ENCODE measurements around the gene RAB40C.
A peak's percentile ranks its signal among the peaks of the same experiment; 100 is the strongest.

The RAB40C gene

GRCh38 chr16:649631-650030 lies 59.8 kb downstream of the RAB40C start:
- DNase-seq: peak; percentile 68

GRCh38 chr16:651844-652243 lies 62.0 kb downstream of the RAB40C start:
- DNase-seq: no peak

- no peak for DNase-seq
Measured at GRCh38 chr16:652454-653305, 62.8 kb downstream of the RAB40C start.

- no peak for DNase-seq
Measured at GRCh38 chr16:654034-654433, 64.2 kb downstream of the RAB40C start.

GRCh38 chr16:657487-657886 lies 67.6 kb downstream of the RAB40C start:
- no peak for DNase-seq

DNA sequence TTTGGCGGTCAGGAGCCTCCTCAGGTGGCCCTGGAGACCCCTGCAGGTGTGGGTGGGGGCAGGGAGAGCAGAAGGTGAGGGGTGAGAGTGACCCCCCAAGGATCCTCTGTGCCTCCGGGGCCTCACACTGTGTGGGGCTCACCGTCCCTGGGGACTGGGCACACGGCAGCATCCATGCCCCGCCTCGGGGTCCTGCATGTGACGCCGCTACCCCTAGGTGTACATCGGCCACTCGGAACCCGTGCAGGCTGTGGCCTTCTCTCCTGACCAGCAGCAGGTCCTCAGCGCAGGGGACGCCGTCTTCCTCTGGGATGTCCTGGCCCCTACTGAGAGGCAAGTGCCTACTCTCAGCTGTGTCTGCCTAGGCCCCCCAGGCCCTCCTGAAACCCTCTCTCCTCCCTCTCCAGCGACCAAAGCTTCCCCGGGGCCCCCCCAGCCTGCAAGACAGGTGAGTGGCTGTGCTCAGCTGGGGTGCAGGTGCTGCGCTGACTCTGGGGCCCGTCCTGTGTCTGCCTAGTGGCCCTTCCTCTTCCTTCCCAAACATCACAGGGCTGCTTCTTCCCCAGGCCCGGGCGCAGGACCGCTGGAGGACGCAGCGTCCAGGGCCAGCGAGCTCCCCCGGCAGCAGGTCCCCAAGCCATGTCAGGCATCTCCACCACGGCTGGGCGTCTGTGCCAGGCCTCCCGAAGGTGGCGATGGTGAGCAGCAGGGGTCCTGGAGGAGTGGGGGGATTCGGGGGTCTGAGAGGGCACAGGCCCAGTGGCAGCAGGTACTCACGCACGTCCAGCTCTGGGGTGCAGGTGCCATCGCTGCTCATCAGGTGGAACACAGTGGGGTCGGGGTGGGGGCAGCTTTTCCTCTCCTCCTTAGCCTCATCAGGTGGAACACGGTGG lies 69.1 kb downstream of the RAB40C start:
- peak; percentile 52 for DNase-seq

GRCh38 chr16:659618-660017 lies 69.8 kb downstream of the RAB40C start:
- DNase-seq: no peak

DNA sequence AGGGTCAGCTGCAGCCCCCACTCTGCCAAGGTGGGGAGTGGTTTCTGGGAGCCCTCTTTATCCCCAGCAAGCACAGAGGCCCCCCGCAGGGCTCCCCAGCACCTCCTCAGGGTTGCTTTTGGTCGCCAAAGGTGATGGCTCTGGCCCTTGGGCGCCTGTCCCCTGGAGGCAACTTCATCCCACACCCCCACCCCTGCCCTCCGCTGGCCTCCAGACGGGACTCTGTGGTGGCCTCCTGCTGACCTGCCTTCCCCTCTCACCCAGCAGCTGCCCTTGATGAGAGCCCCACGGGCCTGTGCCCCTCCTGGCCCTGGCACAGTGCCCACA lies 70.2 kb downstream of the RAB40C start:
- DNase-seq: peak; percentile 53

DNA sequence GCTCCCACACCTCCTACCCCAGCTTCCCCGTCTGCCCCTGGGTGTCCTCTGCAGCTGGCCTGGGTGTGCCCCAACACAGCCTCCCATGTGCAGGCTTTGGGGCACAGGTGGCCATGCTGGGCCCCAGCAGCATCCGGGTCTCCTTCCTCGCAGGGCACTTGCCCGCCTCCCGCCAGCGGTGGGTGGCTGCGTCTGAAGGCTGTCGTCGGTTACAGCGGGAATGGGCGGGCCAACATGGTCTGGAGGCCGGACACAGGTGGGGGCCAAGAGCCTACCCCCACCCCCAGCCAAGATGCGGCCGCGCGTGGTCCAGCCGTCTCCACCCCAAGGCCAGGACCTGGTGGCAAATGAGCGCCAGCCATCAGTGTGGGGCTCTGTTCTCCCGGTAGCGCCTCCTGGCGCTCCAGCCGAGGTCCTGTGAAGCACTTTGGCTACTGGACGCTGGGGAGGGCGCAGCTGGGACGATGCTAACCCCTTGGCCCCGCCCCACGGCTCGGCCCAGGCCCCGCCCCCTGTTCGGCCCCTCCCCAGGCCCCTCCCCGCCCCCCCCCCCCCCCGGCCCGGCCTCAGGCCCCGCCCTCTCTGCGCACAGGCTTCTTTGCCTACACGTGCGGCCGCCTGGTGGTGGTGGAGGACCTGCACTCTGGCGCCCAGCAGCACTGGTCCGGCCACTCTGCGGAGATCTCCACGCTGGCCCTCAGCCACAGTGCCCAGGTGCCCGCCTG lies 70.8 kb downstream of the RAB40C start:
- DNase-seq: peak; percentile 85

GRCh38 chr16:661184-661821 lies 71.4 kb downstream of the RAB40C start:
- DNase-seq: no peak

DNA sequence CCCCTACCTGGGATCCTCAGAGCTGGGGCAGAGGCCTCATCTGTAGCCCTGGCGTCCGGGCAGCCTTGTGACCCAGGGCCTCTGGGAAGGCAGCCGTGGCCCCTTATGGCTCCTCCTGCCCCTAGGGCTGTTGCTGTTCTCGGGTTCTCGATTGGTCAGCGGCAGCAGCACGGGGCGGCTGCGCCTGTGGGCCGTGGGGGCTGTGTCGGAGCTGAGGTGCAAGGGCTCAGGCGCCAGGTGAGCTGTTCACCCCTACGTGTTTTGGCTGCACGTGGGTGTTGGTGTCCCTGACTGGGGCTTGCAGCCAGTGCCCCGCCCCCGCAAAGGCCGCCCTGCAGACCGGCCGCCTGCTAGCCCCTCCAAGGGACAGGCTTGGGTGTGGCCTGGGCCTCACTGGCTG lies 72.2 kb downstream of the RAB40C start:
- no peak for DNase-seq

DNA sequence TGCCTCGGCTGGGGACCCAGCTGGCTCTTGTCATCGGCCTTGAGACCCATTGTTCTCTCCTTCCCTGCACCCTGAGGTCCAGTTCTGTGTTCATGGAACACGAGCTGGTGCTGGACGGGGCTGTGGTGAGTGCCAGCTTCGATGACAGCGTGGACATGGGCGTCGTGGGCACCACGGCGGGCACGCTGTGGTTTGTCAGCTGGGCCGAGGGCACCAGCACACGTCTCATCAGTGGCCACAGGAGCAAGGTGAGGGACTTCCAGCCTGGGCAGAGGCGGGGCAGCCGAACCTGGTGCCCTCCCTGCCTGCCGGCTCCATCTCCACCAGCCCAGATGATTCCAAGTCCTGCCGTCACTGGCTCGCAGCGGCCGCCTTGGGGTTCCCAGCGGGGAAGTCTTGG lies 72.7 kb downstream of the RAB40C start:
- no peak for DNase-seq

DNA sequence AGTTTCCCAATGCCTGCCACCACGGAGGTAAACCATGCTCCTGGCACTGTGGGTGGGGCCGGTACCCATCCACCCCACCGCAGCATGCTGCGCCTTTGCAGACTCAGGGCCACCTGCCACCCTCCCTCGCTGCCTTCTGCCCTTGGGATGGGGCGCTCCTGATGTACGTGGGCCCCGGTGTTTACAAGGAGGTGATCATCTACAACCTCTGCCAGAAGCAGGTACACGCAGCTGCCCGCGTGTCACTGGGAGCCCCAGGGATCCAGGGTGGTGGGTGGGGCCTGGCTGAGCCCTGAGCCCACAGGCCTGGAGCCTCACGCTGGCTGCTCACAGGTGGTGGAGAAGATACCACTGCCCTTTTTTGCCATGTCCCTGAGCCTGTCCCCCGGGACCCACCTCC lies 76.7 kb downstream of the RAB40C start:
- DNase-seq: no peak

DNA sequence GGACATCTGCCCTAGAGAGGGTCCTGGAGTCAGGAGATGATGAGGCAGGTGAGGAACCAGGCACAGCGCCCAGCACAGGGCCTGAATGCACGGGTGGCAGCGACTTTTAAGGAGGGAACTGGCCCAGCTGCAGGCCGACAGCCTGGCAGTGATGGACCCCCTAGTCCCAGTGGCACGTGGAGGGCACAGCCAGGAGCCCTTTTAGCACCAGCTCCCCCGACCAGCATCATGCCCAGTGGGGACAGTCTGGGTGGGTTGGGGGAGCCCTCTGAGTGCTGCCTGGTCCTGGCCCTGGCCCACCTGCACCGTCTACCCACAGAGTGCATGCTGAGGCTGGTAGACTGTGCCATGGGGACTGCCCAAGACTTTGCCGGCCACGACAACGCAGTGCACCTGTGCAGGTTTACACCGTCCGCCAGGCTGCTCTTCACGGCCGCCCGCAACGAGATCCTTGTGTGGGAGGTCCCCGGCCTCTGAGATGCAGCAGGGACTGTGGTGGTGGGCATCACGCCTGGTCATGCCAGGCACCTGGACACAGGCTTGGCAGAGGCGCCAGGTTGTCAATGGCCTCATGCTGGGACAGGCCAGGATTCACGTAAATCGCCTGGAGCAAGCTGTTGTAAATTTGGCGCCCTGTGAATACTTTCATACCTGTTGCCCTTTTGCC lies 77.4 kb downstream of the RAB40C start:
- DNase-seq: no peak

DNA sequence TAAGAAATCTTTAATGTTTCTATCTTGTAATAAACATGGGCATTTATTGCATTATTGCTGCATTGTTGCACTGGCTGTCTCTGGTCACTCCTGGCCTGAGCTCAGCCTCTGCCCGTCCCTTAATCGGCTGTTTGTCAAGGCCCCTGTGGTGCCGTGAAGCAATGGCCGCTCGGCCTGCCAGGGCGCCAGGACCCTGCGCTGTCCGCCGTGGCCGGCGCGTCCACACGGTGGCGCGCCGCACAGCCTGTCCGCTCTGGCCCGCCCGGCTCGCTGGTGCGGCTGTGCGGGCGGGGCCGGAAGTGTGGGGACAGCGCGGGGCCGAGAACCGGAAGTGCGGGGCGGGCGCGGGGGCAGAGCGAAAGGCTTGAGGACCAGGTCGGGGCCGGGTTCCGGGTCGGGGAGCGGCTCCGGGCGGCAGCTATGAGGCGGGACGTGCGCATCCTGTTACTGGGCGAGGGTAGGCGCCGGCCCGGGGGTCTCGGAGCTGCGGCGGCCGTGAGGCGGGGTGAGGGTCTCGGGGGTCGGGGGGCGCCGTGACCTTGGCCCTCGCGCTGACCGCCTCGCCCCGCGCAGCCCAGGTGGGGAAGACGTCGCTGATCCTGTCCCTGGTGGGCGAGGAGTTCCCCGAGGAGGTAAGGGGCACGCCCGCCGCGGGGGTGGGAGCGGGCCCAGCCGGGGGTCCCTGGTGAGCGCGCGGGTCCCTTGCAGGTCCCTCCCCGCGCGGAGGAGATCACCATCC lies 78.1 kb downstream of the RAB40C start, which contains the start of gene RHOT2:
Gene RHOT2, plus strand, starts transcription at position 353 of the 739 bp plus-strand sequence. Its CDS starts 68 bp downstream, at position 421.
- peak; percentile 97 for DNase-seq

DNA sequence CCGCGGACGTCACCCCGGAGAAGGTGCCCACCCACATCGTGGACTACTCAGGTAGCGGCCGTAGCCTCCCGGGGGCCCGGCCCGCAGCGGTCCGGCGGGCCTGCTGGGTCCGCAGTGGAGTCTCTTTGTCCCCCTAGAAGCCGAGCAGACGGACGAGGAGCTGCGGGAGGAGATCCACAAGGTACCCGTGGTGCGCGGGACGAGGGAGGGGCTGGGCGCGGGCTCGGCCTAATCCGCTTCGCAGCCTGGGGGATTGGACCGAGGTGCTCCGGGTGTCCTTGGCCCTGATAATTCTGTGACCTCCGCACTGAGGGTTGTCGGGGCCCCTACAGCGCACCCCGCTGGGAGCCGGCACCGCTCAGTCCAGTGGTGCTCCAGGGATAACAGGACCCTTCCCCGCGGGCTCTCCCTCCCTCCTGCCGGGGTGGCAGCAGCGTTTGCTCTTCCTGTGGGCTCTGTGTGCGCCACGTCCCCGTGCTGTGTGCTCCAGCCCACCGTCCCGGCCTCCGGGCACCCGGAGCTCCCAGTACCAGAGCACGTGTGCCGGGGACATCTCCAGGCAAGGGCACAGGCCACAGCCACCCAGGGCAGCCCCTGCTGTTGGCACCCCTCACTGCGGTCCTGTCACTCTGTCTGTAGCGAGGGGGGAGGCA lies 78.8 kb downstream of the RAB40C start:
- DNase-seq: no peak

DNA sequence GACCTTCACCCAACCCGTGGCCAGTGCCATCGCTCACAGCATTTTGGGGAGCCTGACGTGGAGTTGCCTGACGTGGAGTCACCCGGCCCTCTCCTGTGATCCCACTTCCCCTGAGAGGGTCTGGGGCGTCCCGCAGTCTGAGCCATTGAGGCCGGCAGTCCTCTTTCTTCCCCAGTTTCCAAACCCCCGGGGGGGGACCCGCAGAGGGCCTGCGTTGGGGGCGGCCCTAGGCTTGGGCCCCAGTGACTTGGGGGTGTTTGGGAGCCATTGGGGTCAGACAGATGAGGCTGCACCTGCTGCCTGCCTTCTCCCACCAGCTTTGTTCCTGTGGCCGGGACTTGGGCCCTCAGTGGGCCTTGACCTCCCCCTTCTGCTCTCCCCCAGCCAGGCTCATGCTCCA lies 79.8 kb downstream of the RAB40C start:
- no peak for DNase-seq

GRCh38 chr16:670485-671352 lies 80.9 kb downstream of the RAB40C start:
- no peak for DNase-seq

DNA sequence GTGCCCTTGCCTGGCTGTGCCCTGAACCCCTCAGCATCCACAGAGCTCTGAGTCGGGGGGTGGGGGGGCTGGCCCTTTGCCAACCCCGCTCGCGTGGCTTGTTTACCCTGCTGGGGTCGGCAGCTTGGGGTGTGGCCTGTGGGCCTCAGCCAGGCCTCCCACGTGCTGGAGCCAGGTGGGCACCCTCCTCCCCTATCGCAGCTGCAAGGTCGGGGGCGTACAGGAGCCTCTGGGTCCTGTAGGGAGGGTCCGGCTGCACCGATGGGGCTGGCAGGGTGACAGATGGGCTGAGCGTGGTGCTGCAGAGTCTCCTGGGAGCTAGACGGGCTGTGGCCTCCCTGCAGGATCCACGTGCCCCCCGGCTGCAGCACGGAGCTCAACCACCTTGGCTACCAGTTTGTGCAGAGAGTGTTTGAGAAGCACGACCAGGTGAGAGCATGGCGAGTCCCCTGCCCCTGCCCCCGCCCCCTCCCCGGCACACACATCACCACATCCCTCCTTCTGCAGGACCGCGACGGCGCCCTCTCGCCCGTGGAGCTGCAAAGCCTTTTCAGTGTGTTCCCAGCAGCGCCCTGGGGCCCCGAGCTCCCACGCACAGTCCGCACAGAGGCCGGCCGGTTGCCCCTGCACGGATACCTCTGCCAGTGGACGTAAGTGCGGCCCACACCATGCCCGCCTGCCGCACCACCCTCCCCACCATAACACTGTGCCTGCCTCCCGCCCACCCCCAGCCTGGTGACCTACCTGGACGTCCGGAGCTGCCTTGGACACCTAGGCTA lies 81.7 kb downstream of the RAB40C start:
- DNase-seq: no peak

Measured in activated CD8-positive, alpha-beta memory T cell treated with anti-CD3 and anti-CD28 coated beads, Interleukin-2, amount 50 U/mL, for 48 hours (primary cell).